HEK293 (cell line): Measurements from ENCODE around the gene PSAT1.

Experiments
- CTCF ChIA-PET: fragments of 350-600 bp; formaldehyde crosslinking; extraction: SDS; loops from one replicate; lab custom pipeline; 2021; ENCODE audit warnings: antibody characterized with exemption; lab: Yijun Ruan, JAX
- POLR2A ChIA-PET: fragments of 300-600 bp; formaldehyde crosslinking; extraction: SDS; loops from one replicate; lab custom pipeline; 2020; ENCODE audit warnings: antibody characterized with exemption, inconsistent platforms; lab: Yijun Ruan, JAX
- H3K27ac ChIP-seq: fragments of 200-500 bp; sonication (Bioruptor generic); 2 replicates; pipeline ENCODE4 v1.5.1; 2014; ENCODE audit warnings: low read depth, low read length, control low read depth, inconsistent platforms; ENCODE audit errors: extremely low read depth
- H3K36me3 ChIP-seq, 2 experiments: fragments of 200-500 bp in 1 of 2; sonication (Bioruptor generic) in 1 of 2; 1 replicate in 1 of 2; 2 replicates in 1 of 2; pipeline ENCODE4 v1.5.1; 2014 to 2017; ENCODE audit warnings: inconsistent platforms in 2 of 2, low read length in 2 of 2; ENCODE audit not compliant: control insufficient read depth in 2 of 2, insufficient read depth in 1 of 2
- H3K4me1 ChIP-seq: fragments of 200-500 bp; sonication (Bioruptor generic); 2 replicates; pipeline ENCODE4 v1.5.1; 2014; ENCODE audit warnings: mild to moderate bottlenecking, low read length, inconsistent platforms; ENCODE audit not compliant: control insufficient read depth, insufficient read depth
- H3K4me3 ChIP-seq: 2 replicates; pipeline ENCODE4 v1.5.1; 2011; ENCODE audit warnings: low read depth, mild to moderate bottlenecking, control low read depth, low read length, moderate library complexity
- H3K9me3 ChIP-seq: fragments of 200-500 bp; sonication (Bioruptor generic); 2 replicates; pipeline ENCODE4 v1.5.1; 2014; ENCODE audit warnings: low read depth, low read length, inconsistent platforms; ENCODE audit not compliant: control insufficient read depth, insufficient read depth
- HOXA7 ChIP-seq: sonication (generic); formaldehyde crosslinking; IDR thresholded peaks from 2 replicates; pipeline ENCODE4 v1.8.1; 2022; ENCODE audit warnings: missing genetic modification reagents, borderline replicate concordance
- HOXC10 ChIP-seq: sonication (generic); formaldehyde crosslinking; IDR thresholded peaks from 2 replicates; pipeline ENCODE4 v1.8.1; 2023; ENCODE audit warnings: mild to moderate bottlenecking, missing genetic modification reagents
- KLF7 ChIP-seq: fragments of 450-650 bp; formaldehyde crosslinking; IDR thresholded peaks from 2 replicates; pipeline ENCODE4 v1.5.1; 2016; ENCODE audit warnings: missing biosample characterization, missing genetic modification characterization, borderline replicate concordance
- SCRT1 ChIP-seq: fragments of 450-650 bp; formaldehyde crosslinking; IDR thresholded peaks from 2 replicates; pipeline ENCODE4 v1.5.1; 2016; ENCODE audit warnings: missing biosample characterization, missing genetic modification characterization, borderline replicate concordance
- YY1 ChIP-seq: fragments of 450-650 bp; formaldehyde crosslinking; IDR thresholded peaks from 2 replicates; pipeline ENCODE4 v1.5.1; 2018; ENCODE audit warnings: missing biosample characterization, missing genetic modification characterization
- YY2 ChIP-seq: fragments of 450-650 bp; formaldehyde crosslinking; IDR thresholded peaks from 2 replicates; pipeline ENCODE4 v1.5.1; 2016; ENCODE audit warnings: missing biosample characterization, missing genetic modification characterization
- ZBTB48 ChIP-seq: fragments of 450-650 bp; formaldehyde crosslinking; IDR thresholded peaks from 2 replicates; pipeline ENCODE4 v1.5.1; 2016; ENCODE audit warnings: missing biosample characterization, missing genetic modification characterization
- ZFHX2 ChIP-seq: fragments of 450-650 bp; formaldehyde crosslinking; conservative IDR thresholded peaks from 2 replicates; pipeline ENCODE4 v1.5.1; 2016; ENCODE audit warnings: missing biosample characterization, missing genetic modification characterization
- ZFP41 ChIP-seq: fragments of 450-650 bp; formaldehyde crosslinking; IDR thresholded peaks from 2 replicates; pipeline ENCODE4 v1.5.1; 2016; ENCODE audit warnings: missing biosample characterization, missing genetic modification characterization, borderline replicate concordance
- ZNF112 ChIP-seq: fragments of 450-650 bp; formaldehyde crosslinking; IDR thresholded peaks from 2 replicates; pipeline ENCODE4 v1.5.0; 2017; ENCODE audit warnings: missing biosample characterization, missing genetic modification characterization
- ZNF140 ChIP-seq: fragments of 450-650 bp; formaldehyde crosslinking; IDR thresholded peaks from 2 replicates; pipeline ENCODE4 v1.5.1; 2016; ENCODE audit warnings: missing biosample characterization, missing genetic modification characterization
- ZNF16 ChIP-seq: fragments of 450-650 bp; formaldehyde crosslinking; IDR thresholded peaks from 2 replicates; pipeline ENCODE4 v1.5.1; 2016; ENCODE audit warnings: low read depth, missing biosample characterization, missing genetic modification characterization
- ZNF24 ChIP-seq: fragments of 450-650 bp; formaldehyde crosslinking; IDR thresholded peaks from 2 replicates; pipeline ENCODE4 v1.5.1; 2016; ENCODE audit warnings: missing biosample characterization, missing genetic modification characterization
- ZNF473 ChIP-seq: fragments of 450-650 bp; formaldehyde crosslinking; IDR thresholded peaks from 2 replicates; pipeline ENCODE4 v1.5.1; 2017; ENCODE audit warnings: missing biosample characterization, missing genetic modification characterization
- ZNF529 ChIP-seq: fragments of 450-650 bp; formaldehyde crosslinking; IDR thresholded peaks from 2 replicates; pipeline ENCODE4 v1.5.1; 2017; ENCODE audit warnings: missing genetic modification characterization, missing biosample characterization; ENCODE audit not compliant: insufficient replicate concordance
- ZNF571 ChIP-seq: fragments of 450-650 bp; formaldehyde crosslinking; IDR thresholded peaks from 2 replicates; pipeline ENCODE4 v1.5.0; 2017; ENCODE audit warnings: missing biosample characterization, missing genetic modification characterization
- ZNF596 ChIP-seq: fragments of 450-650 bp; IDR thresholded peaks from 2 replicates; pipeline ENCODE4 v1.5.0; 2018; ENCODE audit warnings: missing biosample characterization, mild to moderate bottlenecking, missing genetic modification characterization, moderate library complexity
- ZNF654 ChIP-seq: fragments of 450-650 bp; formaldehyde crosslinking; IDR thresholded peaks from 2 replicates; pipeline ENCODE4 v1.5.1; 2016; ENCODE audit warnings: low read depth, missing biosample characterization, missing genetic modification characterization
- ZNF670 ChIP-seq: fragments of 450-650 bp; formaldehyde crosslinking; IDR thresholded peaks from 2 replicates; pipeline ENCODE4 v1.5.1; 2016; ENCODE audit warnings: missing biosample characterization, missing genetic modification characterization, low read depth
- ZNF701 ChIP-seq: fragments of 450-650 bp; formaldehyde crosslinking; IDR thresholded peaks from 2 replicates; pipeline ENCODE4 v1.5.1; 2016; ENCODE audit warnings: missing biosample characterization, missing genetic modification characterization
- ZNF777 ChIP-seq: fragments of 450-650 bp; formaldehyde crosslinking; IDR thresholded peaks from 2 replicates; pipeline ENCODE4 v1.5.1; 2017; ENCODE audit warnings: missing biosample characterization, missing genetic modification characterization, borderline replicate concordance
- ZNF837 ChIP-seq: fragments of 450-650 bp; formaldehyde crosslinking; IDR thresholded peaks from 2 replicates; pipeline ENCODE4 v1.5.1; 2016; ENCODE audit warnings: missing biosample characterization, missing genetic modification characterization
- TF ChIP-seq, protein P1 (sequence below): fragments of 450-650 bp; formaldehyde crosslinking; IDR thresholded peaks from 2 replicates; pipeline ENCODE4 v1.5.1; 2016; ENCODE audit warnings: missing biosample characterization, missing genetic modification characterization
- TF ChIP-seq, protein P2 (sequence below): fragments of 450-650 bp; formaldehyde crosslinking; IDR thresholded peaks from 2 replicates; pipeline ENCODE4 v1.5.1; 2017; ENCODE audit warnings: missing biosample characterization, missing genetic modification characterization
- TF ChIP-seq, protein P3 (sequence below): fragments of 450-650 bp; formaldehyde crosslinking; IDR thresholded peaks from 2 replicates; pipeline ENCODE4 v1.5.1; 2016; ENCODE audit warnings: missing biosample characterization, missing genetic modification characterization

Gene PSAT1

DNA sequence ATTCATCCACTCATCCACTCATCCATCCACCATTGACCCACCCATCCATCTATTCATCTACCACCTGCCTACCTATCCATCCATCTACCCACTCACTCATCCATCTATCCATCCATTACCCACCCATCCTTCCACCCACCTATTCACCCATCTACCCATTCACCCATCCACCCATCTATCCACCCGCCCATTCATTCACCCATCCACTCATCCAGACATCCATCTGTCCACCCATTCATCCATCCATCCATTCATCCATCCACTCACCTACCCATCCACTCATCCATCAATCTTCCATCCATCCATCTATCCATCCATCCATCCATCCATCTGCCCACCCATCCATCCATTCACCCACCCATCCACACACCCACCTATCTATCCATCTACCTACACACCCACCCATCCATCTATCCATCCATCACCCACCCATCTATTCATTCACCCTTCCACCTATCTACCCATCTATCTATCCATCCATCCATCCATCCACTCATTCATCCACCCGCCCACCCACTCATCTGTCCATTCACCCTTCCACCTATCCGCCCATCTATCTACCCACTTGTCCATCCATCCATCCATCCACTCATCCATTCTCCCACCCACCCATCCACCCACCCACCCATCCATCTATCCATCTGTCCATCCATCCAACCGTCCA is 23.2 kb downstream of the PSAT1 start (continued):
- TF ChIP-seq, protein P1, sequence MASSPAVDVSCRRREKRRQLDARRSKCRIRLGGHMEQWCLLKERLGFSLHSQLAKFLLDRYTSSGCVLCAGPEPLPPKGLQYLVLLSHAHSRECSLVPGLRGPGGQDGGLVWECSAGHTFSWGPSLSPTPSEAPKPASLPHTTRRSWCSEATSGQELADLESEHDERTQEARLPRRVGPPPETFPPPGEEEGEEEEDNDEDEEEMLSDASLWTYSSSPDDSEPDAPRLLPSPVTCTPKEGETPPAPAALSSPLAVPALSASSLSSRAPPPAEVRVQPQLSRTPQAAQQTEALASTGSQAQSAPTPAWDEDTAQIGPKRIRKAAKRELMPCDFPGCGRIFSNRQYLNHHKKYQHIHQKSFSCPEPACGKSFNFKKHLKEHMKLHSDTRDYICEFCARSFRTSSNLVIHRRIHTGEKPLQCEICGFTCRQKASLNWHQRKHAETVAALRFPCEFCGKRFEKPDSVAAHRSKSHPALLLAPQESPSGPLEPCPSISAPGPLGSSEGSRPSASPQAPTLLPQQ (tag by site-specific recombination): no peak
- peak; percentile 59 for TF ChIP-seq ZFHX2 (tag by site-specific recombination)
- no peak for TF ChIP-seq HOXA7 (CRISPR knock-in tag)
- TF ChIP-seq ZNF529 (tag by site-specific recombination): no peak
- no peak for TF ChIP-seq ZBTB48 (tag by site-specific recombination)

DNA sequence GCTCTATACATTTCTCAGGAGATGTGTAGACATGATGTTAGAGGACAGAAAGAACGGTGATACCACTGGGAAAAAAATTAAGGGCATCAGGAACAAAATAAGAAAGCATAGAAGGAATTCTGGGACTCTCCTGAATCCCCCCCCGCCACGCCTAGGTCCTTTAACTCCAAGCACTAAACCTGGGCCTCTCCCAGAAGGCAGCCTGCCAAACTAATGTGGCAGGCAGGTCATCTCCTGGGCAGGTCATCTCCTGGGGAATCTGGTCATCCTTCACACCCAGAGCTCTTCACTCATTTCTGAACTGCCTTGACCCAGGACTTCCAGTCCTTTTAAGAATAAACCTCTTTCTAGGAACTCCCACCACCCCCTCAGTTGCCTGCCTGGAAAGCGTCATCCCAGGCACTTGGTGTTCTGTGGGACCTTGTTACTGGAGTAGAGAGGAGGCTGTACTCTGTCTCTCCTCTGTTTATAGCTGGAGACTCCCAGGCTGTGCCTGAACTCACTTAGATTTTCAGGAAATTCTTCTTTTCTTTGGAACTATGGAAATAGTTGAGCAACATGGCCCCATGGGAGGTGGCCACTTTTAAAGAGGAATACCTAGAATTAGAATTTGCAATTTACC is 24.1 kb downstream of the PSAT1 start:
- peaks cover 18 to 78% of the 10 kb centered on the region in 2 experiments for H3K36me3 ChIP-seq
- TF ChIP-seq, protein P2, sequence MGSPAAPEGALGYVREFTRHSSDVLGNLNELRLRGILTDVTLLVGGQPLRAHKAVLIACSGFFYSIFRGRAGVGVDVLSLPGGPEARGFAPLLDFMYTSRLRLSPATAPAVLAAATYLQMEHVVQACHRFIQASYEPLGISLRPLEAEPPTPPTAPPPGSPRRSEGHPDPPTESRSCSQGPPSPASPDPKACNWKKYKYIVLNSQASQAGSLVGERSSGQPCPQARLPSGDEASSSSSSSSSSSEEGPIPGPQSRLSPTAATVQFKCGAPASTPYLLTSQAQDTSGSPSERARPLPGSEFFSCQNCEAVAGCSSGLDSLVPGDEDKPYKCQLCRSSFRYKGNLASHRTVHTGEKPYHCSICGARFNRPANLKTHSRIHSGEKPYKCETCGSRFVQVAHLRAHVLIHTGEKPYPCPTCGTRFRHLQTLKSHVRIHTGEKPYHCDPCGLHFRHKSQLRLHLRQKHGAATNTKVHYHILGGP (tag by site-specific recombination): 0 out of 2 replicates have a peak, but pooled peaks have one; percentile 29
- no peak for TF ChIP-seq ZNF596
- TF ChIP-seq, all 188 proteins: peak for 1
- Histone ChIP-seq H3K9me3 (no peaks in the 10 kb centered on the region), H3K4me1 (no peaks in the 10 kb centered on the region), H3K27ac (no peak overlapping the region), H3K4me3 (no peak overlapping the region)
- ChIA-PET POLR2A (interaction anchor here (1.1 kb wide), 1 partner anchor 24 kb away, joined by 4 read pairs; the partner anchor contains the start of gene PSAT1), CTCF (no interaction called here)

DNA sequence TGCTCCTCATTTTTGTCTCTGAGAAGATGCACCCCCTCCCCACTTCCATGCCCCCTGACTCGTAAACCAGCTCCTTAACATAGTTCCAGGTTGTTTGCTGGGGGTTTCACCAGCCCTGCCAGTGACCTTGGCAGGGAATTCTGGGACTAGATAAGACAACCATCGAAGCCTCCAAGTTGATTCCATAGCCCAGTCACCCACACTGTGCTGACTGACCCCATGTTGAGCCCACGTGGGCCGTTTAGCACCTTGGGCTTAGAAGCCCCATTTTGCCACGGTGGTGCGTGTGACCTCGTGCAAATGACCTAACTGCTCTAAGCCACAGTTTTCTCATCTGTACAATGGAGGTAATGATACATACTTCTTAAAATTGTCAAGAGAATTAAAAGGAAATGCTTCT is 24.6 kb downstream of the PSAT1 start:
- H3K4me3 ChIP-seq: no peak overlapping the region
- H3K27ac ChIP-seq: no peak overlapping the region
- TF ChIP-seq YY2 (tag by site-specific recombination) (no peak), ZNF529 (tag by site-specific recombination) (no peak), ZNF24 (tag by site-specific recombination) (no peak), ZNF777 (tag by site-specific recombination) (no peak), ZNF654 (tag by site-specific recombination) (no peak), ZNF140 (no peak), HOXC10 (CRISPR knock-in tag) (no peak), YY1 (tag by site-specific recombination) (no peak), ZNF112 (tag by site-specific recombination) (no peak), ZNF837 (tag by site-specific recombination) (no peak), ZFP41 (no peak), ZNF571 (tag by site-specific recombination) (no peak), KLF7 (no peak), SCRT1 (no peak), ZNF670 (no peak), ZNF473 (tag by site-specific recombination) (no peak), ZNF16 (tag by site-specific recombination) (no peak), ZNF701 (tag by site-specific recombination) (no peak)
- TF ChIP-seq, protein P3, sequence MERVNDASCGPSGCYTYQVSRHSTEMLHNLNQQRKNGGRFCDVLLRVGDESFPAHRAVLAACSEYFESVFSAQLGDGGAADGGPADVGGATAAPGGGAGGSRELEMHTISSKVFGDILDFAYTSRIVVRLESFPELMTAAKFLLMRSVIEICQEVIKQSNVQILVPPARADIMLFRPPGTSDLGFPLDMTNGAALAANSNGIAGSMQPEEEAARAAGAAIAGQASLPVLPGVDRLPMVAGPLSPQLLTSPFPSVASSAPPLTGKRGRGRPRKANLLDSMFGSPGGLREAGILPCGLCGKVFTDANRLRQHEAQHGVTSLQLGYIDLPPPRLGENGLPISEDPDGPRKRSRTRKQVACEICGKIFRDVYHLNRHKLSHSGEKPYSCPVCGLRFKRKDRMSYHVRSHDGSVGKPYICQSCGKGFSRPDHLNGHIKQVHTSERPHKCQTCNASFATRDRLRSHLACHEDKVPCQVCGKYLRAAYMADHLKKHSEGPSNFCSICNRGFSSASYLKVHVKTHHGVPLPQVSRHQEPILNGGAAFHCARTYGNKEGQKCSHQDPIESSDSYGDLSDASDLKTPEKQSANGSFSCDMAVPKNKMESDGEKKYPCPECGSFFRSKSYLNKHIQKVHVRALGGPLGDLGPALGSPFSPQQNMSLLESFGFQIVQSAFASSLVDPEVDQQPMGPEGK (tag by site-specific recombination): no peak
- ChIA-PET POLR2A (interaction anchor here (1.7 kb wide), 1 partner anchor 25 kb away, joined by 6 read pairs; the partner anchor contains the start of gene PSAT1), CTCF (interaction anchor here (0.5 kb wide), 1 partner anchor 17 kb away, joined by 4 read pairs; no protein-coding TSS in a partner anchor)
- no peaks in the 10 kb centered on the region for H3K9me3 ChIP-seq
- H3K36me3 ChIP-seq: peaks cover 18 to 72% of the 10 kb centered on the region in 2 experiments
- no peaks in the 10 kb centered on the region for H3K4me1 ChIP-seq
